HG03457 (cell line): ENCODE measurements around the gene MRPL40.
"Not testable (repeated sequence)": the region's sequence is repeated elsewhere in the genome, so short reads cannot be mapped to it uniquely, and the experiment has no call there.

Source experiments
- ATAC-seq: cut with Tn5 transposase; IDR thresholded peaks from one replicate; pipeline ENCODE4 v1.9.1; 2021; ENCODE audit warnings: moderate number of reproducible peaks; ENCODE audit not compliant: unreplicated experiment

Gene MRPL40

DNA sequence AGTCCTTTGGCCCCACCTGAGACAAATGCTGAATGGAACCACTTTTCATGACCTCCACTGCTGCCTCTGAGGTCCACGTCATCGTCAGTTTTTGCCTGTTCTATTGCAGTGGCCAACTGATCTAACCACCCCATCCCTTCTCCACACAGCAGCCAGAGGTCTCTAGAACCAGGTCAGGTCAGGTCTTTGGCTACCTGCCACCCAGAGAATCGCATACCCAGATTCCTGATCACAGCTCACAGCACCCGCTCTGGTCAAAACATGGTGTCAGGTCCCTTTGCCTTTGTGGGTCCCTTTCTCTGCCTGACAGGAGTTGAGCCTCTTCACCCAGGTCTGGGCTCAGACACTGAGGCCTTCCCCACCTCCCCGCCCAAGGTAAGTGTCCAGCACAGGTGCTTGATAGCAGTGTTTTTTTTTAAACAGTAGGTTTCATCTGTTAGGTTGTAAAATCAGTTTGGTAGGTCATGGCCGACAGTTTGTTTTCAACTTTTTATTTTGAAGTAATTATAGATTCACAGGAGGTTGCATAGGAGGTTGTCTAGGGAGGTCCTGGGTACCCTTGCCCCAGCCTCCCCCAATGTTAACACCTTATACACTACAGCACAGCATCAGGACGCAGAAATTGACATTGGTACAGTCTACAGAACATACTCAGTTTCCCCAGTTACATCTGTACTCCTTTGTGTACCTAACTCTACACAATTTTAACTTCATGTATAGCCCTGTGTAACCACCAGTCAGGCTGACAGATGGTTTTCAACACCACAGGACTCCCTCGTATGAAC lies 8.3 kb downstream of the MRPL40 start:
- ATAC-seq = no peak

DNA sequence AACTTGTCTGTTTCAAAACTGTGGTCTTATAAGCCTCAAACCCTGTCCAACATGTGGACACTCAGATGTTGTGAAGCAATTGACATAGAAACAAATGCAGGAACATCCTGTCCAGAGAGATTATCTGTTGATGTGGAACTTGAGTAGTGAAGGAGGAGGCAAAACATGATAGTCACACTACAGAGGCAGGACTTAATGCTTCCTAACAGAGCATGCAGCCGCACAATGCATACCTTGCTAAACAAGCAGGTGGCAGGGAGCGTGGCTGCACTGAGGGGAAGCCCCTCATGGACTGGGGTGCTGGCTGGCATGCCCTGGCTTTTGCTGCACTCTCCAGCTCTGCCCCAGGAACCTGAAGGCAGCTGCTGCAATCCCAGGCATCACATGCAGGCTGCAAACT lies 9.8 kb downstream of the MRPL40 start:
- ATAC-seq = no peak

DNA sequence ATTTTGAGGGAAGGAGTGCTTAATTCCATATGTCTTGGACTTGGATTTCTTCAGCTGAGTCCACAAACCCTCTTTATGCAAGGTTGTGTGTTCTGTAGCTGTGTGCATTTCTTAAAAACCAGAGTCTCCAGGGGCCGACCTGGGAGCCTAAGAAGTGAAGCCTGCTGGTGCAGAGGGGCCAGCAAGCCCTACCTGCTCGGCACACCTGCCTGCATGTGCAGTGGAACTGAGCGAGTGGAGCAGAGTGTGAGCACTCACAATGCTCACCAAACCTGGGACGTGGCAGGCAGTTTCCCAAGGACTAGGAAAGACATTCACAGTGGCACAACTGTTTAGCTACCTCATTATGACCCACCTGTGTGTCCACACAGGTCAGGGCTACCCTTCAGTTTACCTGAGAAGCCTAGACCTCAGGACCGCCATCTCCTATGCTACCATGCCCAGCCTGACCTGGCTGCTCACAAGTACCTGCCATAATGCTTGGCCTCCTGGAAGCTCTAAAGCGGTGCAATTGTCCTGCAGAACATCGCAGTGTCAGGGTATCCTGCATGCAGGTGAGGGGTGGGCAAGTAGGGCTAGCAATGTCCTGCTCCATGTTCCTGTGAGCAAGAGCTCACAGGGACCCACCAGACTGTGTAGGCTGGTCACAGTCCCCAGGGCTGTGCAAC lies 11.3 kb downstream of the MRPL40 start:
- ATAC-seq = no peak

DNA sequence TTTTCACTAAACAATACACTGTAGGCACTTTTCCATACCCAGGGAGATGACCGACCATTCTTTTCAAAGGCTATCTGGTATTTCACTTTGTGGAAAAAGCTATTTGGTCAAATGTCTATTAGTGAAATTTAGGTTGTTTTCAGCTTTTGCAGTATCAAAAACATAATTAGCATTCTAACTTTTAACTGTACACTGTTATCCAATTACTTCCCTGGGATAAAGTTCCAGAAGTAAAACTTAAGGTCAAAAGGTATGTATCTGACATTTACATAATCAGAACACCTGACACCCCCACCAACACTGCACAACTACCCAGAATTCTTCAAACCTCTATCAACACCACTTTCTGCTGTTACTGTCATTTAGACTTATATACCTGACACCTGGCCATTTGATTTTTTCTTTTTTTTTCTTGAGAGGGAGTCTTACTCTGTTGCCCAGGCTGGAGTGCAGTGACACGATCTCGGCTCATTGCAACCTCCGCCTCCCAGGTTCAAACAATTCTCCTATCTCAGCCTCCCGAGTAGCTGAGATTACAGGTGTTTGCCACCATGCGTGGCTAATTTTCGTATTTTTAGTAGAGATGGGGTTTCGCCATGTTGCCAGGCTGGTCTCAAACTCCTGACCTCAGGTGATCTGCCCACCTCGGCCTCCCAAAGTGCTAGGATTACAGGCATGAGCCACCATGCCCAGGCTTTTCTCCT lies 13.1 kb downstream of the MRPL40 start:
- not testable (repeated sequence) for ATAC-seq

DNA sequence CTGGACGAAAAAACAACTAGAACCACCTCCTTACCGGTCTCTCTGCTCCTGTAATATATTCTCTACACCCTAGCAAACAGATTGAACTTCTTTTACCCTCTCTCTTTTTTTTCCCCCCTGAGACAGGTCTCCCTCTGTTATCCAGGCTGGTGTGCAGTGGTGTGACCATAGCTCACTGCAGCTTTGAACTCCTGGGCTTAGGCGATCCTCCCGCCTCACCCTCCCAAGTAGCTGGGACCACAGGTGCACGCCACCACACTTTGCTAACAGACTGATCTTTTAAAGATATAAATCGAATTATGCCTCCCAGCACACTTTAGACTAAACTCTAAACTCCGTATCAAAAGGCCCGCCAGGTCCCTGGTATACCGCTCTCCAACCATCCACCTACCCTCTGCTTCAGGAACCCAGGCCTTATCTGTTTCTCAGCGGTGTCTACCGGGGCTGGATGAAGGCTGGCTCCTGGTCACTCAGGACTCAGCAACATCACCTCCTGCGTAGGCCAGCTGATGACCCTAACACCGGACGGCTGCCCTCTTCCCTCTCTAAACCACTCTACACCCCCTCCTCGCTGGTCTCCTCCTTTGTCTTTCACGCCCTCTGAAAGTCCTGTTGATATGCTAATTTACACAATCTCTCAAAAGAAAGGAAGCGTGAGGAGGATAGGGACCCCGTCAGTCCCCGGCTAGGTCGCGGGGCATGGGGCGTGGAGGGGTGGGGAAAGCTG lies 14.4 kb downstream of the MRPL40 start:
- no peak for ATAC-seq

DNA sequence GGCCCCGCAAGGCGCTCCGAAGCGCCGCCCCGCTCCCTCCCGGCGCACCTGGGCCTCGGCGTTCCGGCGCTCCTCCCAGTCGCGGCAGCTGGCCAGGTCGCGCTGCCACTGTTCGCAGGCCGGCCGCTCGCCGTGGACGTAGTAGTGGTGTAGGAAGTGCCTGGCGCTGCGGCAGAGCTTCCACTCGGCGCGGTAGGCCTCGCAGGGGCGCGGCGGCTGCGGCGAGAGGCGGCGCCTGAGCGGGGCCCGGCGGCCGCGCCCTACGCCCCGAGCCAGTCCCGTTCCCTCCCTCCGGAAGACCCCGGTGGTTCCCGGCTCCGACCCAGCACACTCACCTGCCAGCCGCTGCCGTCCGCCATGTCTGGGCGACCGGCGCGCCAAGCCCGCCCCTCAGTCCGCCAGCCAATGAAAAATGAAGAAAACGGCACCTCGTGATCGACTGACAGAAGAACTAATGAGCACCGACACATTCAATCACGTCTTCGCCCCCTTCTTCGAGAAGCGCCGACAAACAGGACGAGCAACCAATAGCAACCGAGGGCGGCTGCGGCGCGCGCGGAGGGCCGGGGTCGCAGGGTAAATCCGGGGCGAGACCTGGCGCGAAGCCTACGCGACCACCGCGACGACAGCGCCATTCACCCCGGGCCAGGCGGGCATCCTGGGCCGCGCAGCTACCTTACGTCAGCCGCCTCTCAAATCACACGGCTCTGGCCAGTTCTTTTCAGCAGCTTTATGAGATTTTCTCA lies 15.2 kb downstream of the MRPL40 start, which contains the start of gene C22orf39:
C22orf39 (minus strand) TSS at position 382 of the 746 bp plus-strand sequence; CDS start at position 359, 23 bp downstream.
- ATAC-seq = peak; percentile 56

DNA sequence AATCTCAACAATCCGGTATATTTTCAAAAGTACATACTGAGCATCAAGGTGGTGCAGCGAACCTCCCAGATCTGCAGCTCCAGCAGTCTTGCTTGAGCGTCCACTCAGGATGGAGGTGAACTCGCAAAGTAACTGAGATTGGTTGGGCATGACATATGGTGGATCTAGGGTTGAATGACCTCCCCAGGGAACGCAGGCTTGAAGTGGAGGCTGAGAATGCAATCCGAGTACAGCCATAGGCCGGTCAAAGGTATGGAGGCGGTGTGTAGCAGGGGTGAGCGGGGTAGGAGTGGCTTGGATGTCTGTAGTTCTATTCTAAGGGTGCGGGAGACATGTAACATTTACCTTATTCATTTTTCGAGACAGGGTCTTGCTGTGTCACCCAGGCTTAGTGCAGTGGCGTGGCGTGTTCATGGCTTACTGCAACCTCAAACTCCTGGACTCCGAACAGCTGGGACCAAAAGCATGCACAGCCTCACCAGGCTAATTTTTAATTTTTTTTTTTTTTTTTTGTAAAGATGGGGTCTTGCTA lies 15.8 kb downstream of the MRPL40 start:
- peak; percentile 25 for ATAC-seq

DNA sequence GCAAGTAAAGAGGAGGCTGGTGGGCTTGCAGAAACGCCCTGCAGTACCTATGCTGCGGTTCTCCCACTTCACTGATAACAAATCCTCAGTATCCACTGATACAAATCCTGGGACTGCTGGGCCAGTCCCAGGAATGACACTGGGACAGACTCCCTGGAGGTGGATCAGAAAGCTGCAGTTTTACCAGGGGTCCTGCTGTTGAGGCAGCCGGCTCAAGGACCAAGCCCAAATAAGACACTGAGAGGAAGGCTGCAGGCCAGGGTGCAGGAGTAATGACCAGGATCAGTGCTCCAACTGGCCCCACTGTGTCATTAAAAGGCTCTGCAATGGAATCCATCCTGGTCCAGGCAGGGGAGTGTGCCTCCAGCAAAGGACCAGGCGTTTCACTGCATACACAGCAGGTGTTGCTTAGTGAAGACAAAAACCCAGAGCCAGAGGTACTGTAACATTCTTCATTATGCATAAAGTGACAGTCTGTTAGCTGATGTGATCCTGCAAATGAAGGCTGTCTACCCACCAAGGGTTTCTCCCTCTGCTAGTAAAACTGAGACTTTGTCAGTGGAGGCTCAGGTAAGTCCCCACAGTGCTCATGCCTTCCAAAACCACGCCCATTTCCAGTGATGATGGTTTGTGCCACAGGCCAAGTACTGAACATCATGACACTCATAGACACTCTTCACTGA lies 16.5 kb downstream of the MRPL40 start:
- ATAC-seq = no peak

DNA sequence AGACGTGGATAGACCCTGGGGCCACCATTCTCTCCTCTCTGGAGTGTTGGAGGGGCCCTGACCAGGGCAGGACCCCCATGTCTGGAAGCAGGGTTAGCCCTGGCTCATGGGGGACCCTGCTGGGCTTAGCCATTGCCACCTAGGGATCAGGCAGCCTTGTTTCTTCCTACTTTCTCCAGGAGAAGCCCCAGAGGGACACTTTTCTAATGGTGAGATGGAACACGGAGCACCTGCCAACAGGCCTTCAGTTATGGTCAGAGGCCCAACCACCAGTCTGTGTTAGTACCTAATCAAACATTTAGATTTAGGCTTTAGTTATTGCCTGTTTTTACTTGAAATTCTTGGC lies 17.1 kb downstream of the MRPL40 start:
- no peak for ATAC-seq

DNA sequence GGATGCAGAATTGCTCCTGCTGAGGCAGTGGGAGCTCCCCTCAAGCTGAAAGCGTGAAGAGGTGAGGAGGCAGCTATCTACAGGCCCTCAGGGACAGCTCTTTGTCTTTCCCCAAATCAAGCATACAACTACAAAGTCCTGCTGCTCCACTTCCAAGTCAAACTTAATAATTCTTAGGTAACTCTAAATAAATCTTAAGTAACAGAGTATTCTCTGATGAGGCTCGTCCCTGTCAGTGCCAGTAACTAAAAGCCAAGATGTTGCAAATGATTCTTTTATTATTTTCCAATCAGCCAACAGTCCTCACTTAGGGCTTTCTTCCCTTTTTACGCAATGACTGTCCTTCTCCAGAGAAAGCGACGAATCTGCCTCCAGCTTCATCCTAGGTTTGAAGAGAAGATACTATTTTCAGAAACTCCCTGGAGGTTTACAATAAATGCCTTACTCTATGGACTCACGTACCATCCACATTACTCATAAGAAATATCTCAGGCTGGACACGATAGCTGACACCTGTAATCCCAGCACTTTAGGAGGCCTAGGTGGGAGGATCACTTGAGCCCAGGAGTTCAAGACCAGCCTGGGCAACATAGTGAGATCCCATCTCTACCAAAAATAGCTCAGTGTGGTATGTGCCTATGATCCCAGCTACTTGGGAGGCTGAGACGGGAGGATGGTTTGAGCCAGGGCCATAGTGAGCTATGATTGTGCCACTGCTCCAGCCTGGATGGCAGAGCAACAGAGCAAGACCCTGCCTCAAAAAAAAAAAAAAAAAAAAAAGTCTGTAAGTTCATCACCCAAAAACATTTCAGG lies 18.2 kb downstream of the MRPL40 start:
- ATAC-seq = no peak

DNA sequence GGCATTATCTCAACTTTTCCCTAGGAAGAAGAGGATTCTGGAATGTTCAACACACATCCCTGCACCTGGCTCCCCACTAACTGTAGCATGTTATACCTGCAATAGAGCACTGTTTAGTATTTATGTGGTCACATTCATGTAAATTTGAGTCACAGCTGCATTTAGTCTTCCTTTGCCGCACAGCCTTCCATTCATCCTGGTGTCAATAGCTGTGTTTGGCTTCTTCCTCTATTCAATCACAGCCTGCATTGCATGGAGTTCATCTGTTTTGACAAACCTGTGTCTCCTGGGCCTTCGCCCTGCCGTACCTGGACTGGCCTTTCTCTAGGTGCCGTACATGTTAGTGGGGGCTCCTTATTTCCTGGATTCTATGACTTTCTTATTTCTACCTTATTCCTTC lies 19.2 kb downstream of the MRPL40 start:
- ATAC-seq = no peak

DNA sequence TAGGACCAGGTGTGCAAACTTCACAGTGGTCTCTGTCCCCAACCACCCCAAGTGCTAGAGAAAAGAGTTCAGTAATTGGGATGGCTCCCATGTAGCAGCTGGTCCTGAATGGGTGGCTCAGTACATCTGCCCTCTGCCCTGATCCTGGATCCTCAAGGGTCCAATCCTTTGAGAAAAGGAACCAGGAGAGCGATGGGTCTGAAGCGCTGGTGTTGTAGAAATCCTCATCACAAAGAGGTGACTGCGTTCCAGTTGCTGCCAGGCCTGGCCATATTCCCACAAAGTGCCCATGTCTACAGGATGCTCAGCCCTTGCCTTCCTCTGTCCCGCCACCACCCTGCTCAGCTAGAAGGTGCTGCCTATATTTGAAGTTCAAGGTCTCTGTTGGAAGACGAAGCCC lies 21.4 kb downstream of the MRPL40 start:
- no peak for ATAC-seq

DNA sequence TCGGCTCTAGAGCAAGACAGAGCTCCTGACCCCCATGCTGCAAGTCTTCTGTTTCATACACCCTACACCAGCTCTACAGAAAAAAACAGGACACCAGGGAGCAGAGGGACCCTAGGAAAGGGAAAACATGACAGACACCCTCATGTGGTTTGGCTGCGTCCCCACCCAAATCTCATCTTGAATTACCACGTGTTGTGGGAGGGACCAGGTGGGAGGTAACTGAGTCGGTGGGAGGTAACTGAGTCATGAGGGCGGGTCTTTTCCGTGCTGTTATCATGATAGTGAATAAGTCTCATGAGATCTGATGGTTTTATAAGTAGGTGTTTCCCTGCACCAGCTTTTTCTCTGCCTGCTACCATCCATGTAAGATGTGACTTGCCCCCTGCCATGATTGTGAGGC lies 21.8 kb downstream of the MRPL40 start:
- no peak for ATAC-seq

DNA sequence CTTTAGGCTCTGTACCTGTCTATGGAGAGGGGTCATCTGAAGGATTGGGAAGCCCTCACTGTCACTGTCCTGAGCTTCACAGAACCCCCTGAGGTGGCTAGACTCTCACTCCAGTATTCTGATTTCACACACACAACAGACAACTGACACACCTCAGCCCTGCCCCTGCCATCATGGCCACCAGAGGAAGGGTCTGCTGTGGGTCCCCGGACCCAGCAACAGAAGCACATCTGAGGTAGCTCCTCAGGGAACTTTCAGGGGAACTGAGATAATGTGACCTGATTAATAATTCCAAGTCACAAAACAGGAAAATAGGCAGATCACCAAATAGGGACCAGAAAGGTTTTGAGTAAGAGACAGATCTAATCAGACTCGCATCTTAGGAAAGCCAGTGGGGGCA lies 22.7 kb downstream of the MRPL40 start:
- ATAC-seq = no peak

DNA sequence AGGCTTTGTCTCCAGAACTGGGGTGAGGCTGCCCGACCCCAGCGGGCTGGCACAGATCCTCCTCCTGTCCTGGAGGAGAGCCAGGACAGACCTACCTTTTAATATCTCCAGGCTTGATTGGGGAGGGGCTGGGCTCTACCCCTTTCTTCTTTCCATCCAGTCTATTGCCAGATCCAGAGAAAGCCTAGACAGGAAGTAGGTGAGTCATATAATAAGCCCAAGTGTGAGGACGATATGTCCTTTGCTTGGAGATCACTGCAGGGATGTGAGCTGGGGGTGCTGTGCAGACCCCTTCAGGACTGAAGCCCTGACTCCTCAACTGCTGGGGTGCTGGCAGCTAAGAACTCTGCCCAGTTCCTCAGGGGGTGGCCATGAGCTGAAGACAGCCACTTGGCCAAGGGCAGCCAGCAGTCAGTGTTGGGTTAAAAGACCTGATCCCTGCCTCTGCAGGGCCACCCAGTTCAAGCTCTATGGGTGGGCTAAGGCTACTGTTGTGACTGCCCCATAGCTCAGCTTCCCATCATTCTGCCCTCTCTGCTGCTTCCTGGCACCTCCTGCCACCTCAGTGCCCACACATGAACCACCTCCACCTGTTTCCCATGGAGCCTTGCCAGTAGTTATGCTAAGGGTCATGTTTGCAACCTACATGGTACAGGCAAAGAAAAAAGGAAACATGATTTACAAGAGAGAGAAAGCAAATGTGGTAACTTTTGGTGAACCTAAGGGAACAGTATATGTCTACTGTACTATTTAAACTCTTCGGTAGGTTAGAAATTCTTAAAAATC lies 23.4 kb downstream of the MRPL40 start:
- ATAC-seq = no peak

DNA sequence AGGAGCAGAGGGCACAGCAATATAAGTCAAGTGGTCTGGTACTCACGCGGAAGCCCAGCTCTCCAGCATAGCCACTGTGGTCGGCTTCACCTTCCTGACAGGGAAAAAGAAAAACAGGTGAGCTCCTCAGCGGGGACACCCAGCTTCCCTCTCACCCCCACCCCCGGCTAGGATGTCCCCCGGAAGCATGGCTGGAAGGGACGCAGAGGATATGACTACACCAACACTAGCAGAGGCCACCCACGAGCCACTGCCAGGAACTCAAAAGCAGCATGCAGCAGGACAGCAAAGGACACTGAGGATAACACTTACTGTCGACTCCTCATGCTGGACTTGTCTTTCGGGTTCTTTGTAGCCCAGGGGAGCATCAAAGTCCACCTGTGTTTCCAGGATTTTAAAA lies 24.2 kb downstream of the MRPL40 start:
- no peak for ATAC-seq

DNA sequence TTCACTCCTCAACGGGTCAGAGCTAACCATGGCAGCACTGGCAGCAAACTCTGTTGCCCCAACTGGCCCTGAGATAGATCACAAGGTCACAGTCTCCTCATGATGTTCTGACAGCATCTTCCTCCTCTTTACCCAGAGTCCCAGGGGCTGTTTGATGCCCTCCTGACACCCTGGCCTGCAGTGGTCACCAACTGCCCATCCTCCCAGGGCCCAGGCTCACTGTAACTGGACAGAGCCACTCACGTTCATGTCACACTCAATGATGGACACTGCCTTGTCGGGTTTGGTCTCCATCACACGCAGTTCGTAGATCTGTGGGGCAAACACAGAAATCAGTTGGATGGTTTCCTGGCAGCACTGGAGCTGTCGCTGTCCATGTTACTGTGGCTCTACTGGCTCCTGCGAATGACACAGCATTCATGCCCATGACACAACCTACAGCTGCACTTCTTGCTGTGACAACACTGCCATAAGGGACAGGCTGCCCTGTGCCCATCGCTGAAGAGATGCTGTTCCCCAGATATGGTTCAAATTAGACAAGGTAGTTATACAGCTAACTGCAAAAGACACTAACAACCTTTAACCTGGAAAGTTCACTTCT lies 25.6 kb downstream of the MRPL40 start:
- no peak for ATAC-seq

DNA sequence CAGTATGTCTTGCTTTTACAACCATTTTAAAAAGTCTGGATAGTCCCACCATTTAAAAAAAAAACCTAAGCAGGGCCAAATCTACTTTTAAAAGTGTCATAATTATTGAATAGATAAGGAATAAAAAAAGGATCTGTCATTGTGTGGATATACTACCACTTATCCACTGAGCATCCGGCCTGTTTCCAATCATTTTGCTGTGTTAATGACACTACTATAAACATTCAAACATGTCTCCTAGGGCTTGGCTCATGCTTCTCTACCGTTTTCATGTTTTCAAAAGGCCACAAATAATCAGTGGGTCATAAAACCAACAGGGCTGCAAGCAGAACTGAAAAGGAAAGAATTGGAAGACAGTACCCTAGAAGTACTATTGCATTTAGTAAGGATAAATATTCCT lies 27.7 kb downstream of the MRPL40 start:
- ATAC-seq = no peak
